Panc1 (cell line): Measurements from ENCODE around the gene IZUMO4.

Experiments used
- CTCF ChIP-seq: fragments of 450-650 bp; IDR thresholded peaks from 2 replicates; pipeline ENCODE4 v1.5.1; 2017; ENCODE audit warnings: mild to moderate bottlenecking
- POLR2AphosphoS5 ChIP-seq: IDR thresholded peaks from 2 replicates; pipeline ENCODE4 v1.6.1; 2012; ENCODE audit warnings: mild to moderate bottlenecking, low read depth, low read length, moderate library complexity
- REST ChIP-seq, 2 experiments: IDR thresholded peaks; 2 replicates each; pipeline ENCODE4 v1.6.1; 2011 to 2012; ENCODE audit warnings: low read depth in 2 of 2, control low read depth in 1 of 2, low read length in 1 of 2, mild to moderate bottlenecking in 1 of 2, moderate library complexity in 1 of 2; ENCODE audit not compliant: insufficient read depth in 1 of 2
- SIN3A ChIP-seq: IDR thresholded peaks from 2 replicates; pipeline ENCODE4 v1.6.1; 2012; ENCODE audit warnings: low read depth, mild to moderate bottlenecking, low read length, moderate library complexity, borderline replicate concordance; ENCODE audit not compliant: insufficient read depth
- TCF7L2 ChIP-seq: IDR thresholded peaks from 2 replicates; pipeline ENCODE4 v1.6.1; 2011; ENCODE audit warnings: mild to moderate bottlenecking, low read depth, low read length, inconsistent platforms

- TF ChIP-seq CTCF, result no peak
- no peak for TF ChIP-seq POLR2AphosphoS5
- TF ChIP-seq REST (IDR thresholded peaks at IDR 0.05; ENCODE audit: insufficient read depth in 1 of 2, low read depth in 2 of 2, low read length in 1 of 2), result no peak
- no peak for TF ChIP-seq TCF7L2
- no peak for TF ChIP-seq SIN3A
Measured at GRCh38 chr19:2121416-2122051, 24.8 kb downstream of the IZUMO4 start.
